Stimulated activated CD8-positive, alpha-beta memory T cell treated with anti-CD3 and anti-CD28 coated beads, Interleukin-7, amount 100 ng/mL, for 4 hours (primary cell): ENCODE measurements around the gene HIGD1B.

Source experiments
- DNase-seq, 2 donors: peaks; one replicate each; pipeline ENCODE4 v3.0.0-alpha.2; 2020; ENCODE audit warnings: low read depth in 2 of 2

The HIGD1B gene

DNA sequence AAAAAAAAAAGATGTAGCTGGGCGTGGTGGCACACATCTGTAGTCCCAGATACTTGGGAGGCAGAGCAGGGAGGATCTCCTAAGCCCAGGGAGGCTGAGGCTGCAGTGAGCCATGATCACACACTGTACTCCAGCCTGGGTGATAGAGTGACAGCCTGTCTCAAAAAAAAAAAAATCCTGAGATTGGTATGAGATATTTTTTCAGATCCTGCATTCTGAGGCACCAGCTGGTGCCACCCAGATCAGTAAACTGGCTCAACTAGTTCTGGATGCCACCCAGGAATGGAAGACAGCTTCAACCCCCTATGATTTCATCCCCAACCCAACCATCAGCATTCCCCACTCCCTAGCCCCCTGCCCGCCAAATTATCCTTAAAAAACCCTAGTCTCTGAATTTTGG, 10.5 kb upstream of the HIGD1B start:
- no peak for DNase-seq

DNA sequence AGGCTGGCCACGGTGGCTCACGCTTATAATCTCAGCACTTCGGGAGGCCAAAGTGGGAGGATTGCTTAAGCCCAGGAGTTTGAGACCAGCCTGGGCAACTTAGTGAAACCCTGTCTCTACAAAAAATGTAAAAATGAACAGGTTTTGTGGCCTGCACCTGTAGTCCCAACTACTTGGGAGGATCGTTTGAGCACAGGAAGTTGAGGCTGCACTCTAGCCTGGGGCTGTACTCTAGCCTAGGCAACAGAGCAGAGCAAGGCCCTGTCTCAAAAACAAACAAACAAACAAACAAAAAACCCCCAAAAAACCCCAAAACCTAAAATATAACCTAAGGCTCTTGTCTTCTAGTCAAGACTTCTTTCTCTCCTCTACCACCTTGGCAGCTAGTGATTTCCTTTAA, 7.4 kb upstream of the HIGD1B start:
- no peak for DNase-seq

DNA sequence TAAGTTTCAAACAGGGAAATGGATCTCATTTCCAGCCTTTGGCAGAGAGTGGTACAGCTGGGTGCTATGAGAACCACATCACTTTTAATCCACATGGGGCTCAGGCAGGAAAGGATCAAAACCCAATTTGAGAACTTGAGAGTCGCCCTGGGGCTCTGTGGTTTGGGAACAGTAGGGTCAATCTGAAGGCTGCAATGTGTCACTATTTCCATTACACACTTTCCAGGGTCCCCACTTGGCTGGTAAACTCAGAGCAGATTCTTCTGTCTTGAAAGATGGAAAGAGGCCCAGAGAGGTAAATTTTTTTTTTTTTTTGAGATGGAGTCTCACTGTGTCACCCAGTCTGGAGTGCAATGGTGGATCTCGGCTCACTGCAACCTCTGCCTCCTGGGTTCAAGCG, 6.7 kb upstream of the HIGD1B start:
- DNase-seq, result no peak

- DNase-seq, result no peak
These were observed 4.9 kb upstream of the HIGD1B start for GRCh38 chr17:44842748-44843147.

DNA sequence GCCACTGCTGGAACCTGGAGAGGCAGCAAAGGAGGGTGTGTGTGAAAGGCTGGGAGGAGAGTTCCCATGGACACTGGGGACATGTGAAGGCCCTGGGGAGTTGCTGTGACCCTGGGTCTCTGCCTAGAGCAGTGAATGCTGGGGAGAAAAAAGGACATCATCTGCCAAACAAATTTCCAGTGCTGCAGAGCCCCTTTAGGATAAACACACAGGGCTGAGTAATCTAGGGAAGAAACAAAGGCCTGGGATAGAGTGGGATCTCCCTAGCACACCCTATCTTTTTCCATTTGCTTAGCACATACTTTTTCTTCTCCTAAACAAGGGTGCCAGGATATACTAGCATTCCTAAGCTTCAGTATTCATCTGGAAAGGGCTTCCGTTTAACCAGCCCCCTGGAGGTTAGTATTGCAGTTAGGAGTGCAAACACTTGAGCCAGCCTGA, 3.3 kb upstream of the HIGD1B start:
- no peak for DNase-seq

GRCh38 chr17:44846206-44846605, 1.5 kb upstream of the HIGD1B start:
- no peak for DNase-seq

GRCh38 chr17:44848257-44848795, 643 bp downstream of the HIGD1B start:
- DNase-seq, result no peak

GRCh38 chr17:44848961-44849489, 1.3 kb downstream of the HIGD1B start:
- no peak for DNase-seq

- DNase-seq, result no peak
These were observed 2.3 kb downstream of the HIGD1B start for GRCh38 chr17:44850025-44850424.

DNA sequence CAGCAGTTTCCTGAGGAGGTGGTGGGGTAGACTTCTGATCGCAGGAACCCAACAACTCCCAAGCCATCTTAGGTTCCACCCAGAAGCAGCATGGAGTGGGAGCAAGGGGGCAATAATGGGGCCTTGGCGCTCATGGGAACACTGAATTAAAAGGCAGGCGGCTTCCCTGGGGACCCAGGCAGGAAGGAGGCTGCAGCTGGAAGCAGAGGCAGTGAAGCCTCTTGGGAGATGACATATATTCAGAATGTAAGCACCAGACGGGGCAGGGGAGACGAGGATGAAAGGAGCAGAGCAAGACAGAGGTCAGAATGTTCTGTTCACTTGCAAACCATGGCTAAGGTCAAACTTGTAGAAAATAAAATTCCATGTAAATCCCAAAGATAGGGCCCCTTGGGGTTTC, 2.9 kb downstream of the HIGD1B start:
- no peak for DNase-seq

- DNase-seq, result no peak
These were observed 6.5 kb downstream of the HIGD1B start for GRCh38 chr17:44854192-44854591.

- no peak for DNase-seq
These were observed 12.0 kb downstream of the HIGD1B start for GRCh38 chr17:44859701-44860100.

DNA sequence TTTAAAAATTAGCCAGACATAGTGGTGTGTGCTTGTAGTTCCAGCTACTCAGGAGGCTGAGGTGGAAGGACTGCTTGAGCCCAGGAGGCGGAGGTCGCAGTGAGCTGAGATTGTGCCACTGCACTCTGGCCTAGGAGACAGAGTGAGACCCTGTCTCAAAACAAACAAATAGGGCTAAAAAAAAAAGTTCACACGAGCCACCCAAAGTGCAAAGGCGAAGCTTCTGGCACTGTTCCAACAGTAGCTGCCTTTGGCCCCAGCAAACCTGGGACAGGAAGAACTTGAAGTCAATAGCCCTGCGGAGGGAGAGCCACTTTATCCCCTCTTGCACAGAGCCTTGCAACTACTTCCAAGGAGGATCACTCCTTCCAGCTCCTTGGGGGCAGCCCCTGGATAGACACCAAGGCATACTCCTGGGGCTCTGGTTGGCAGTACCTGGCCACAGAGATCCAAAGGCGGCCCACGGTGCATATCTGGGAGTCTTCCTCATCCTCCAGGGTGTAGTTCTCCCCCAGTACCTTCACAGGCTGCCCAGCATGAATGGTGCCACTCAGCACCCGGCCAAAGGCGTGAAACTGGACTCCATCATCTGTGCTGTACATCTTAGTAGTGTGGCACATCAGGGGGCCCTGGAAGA, 14.7 kb downstream of the HIGD1B start:
- no peak for DNase-seq

- DNase-seq, result no peak
These were observed 15.6 kb downstream of the HIGD1B start for GRCh38 chr17:44863061-44863918.

- DNase-seq, result no peak
These were observed 17.1 kb downstream of the HIGD1B start for GRCh38 chr17:44864831-44865230.

GRCh38 chr17:44865231-44865660, 17.6 kb downstream of the HIGD1B start:
- DNase-seq, result peak; percentile 41 to 49

GRCh38 chr17:44865931-44866330, 18.2 kb downstream of the HIGD1B start:
- no peak for DNase-seq

DNA sequence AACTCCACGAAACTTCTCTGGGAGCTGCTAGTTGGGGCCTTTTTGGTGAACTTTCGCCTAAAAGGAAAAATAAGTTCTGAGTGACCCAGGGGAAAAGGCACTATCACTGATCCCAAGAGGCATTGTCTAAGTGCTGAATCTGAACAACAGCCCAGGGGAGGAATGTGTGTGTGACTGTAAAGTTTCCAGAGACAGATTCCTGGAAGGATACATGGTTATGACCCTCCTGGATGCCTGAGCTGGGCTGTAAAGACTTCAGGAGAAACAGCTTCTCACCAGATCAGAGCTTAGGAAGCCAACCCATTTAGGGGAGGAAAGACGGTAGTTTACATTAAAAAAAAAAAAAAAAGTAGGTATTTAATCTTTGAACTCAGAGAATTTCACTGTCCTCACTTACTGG, 20.2 kb downstream of the HIGD1B start:
- no peak for DNase-seq

DNA sequence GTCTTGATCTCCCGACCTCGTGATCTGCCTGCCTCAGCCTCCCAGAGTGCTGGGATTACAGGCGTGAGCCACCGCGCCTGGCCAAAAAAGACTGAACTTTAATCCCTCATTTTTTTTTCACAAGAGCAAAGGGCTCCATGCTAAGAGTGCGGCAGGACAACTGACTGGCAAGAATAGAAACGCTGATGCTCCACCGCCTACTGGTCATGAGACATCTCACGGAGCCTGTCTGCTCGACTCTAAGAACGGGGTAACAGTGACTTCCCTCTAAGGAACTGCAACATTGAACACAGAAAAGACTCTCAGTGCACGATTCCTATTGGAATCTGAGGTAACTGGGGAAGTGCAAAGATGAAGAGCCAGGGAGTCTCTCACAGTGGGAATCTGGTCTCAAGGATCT, 23.9 kb downstream of the HIGD1B start:
- no peak for DNase-seq

GRCh38 chr17:44872131-44872768, 24.6 kb downstream of the HIGD1B start:
- no peak for DNase-seq

GRCh38 chr17:44875761-44876160, 28.1 kb downstream of the HIGD1B start:
- no peak for DNase-seq

GRCh38 chr17:44877121-44877520, 29.4 kb downstream of the HIGD1B start:
- no peak for DNase-seq
